ENCODE results near the gene VASN.

- TF ChIP-seq, protein P1, sequence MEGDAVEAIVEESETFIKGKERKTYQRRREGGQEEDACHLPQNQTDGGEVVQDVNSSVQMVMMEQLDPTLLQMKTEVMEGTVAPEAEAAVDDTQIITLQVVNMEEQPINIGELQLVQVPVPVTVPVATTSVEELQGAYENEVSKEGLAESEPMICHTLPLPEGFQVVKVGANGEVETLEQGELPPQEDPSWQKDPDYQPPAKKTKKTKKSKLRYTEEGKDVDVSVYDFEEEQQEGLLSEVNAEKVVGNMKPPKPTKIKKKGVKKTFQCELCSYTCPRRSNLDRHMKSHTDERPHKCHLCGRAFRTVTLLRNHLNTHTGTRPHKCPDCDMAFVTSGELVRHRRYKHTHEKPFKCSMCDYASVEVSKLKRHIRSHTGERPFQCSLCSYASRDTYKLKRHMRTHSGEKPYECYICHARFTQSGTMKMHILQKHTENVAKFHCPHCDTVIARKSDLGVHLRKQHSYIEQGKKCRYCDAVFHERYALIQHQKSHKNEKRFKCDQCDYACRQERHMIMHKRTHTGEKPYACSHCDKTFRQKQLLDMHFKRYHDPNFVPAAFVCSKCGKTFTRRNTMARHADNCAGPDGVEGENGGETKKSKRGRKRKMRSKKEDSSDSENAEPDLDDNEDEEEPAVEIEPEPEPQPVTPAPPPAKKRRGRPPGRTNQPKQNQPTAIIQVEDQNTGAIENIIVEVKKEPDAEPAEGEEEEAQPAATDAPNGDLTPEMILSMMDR (IDR thresholded peaks at IDR 0.05): peak; percentile 25
- TF ChIP-seq EZH2phosphoT487 (IDR thresholded peaks at IDR 0.05): no peak
- no peak for TF ChIP-seq EZH2 (IDR thresholded peaks at IDR 0.05)
These were observed 37.7 kb downstream of the VASN start for GRCh38 chr16:4409081-4409932.

All from neural progenitor cell (in vitro differentiated cells).